Measurements from ENCODE around the gene NEU4.
"Not testable (repeated sequence)": the region's sequence is repeated elsewhere in the genome, so short reads cannot be mapped to it uniquely, and the experiment has no call there.

Gene NEU4

GRCh38 chr2:241775223-241776177, 33.5 kb upstream of the NEU4 start:
- DNase-seq = no peak

GRCh38 chr2:241776336-241777169, 32.4 kb upstream of the NEU4 start, which contains the start of gene GAL3ST2:
TSS of gene GAL3ST2 (plus strand) at chr2:241776822. CDS start at chr2:241776956, 134 bp downstream.
- DNase-seq = no peak

GRCh38 chr2:241777170-241777685, 31.8 kb upstream of the NEU4 start:
- no peak for DNase-seq

GRCh38 chr2:241777686-241778627, 31.0 kb upstream of the NEU4 start:
- DNase-seq = no peak

- DNase-seq = no peak
Measured at GRCh38 chr2:241780939-241781569, 27.9 kb upstream of the NEU4 start.

GRCh38 chr2:241782053-241782452, 26.9 kb upstream of the NEU4 start:
- not testable (repeated sequence) for DNase-seq

- DNase-seq = no peak
Measured at GRCh38 chr2:241788135-241788534, 20.9 kb upstream of the NEU4 start.

- no peak for DNase-seq
Measured at GRCh38 chr2:241788572-241788971, 20.4 kb upstream of the NEU4 start.

GRCh38 chr2:241791385-241791784, 17.6 kb upstream of the NEU4 start:
- not testable (repeated sequence) for DNase-seq

GRCh38 chr2:241793385-241793784, 15.6 kb upstream of the NEU4 start:
- no peak for DNase-seq

GRCh38 chr2:241794250-241794823, 14.7 kb upstream of the NEU4 start:
- no peak for DNase-seq

GRCh38 chr2:241795021-241795999, 13.7 kb upstream of the NEU4 start:
- DNase-seq = no peak

GRCh38 chr2:241796209-241796608, 12.8 kb upstream of the NEU4 start:
- no peak for DNase-seq

GRCh38 chr2:241796610-241797138, 12.3 kb upstream of the NEU4 start:
- no peak for DNase-seq

GRCh38 chr2:241797441-241798080, 11.4 kb upstream of the NEU4 start:
- no peak for DNase-seq

- no peak for DNase-seq
Measured at GRCh38 chr2:241798081-241798630, 10.8 kb upstream of the NEU4 start.

- DNase-seq = no peak
Measured at GRCh38 chr2:241798631-241799521, 10.1 kb upstream of the NEU4 start.
